GM18502 (cell line): ENCODE data around the gene CRYL1.

Experiments
- ATAC-seq: cut with Tn5 transposase; IDR thresholded peaks from one replicate; pipeline ENCODE4 v1.9.1; 2021; ENCODE audit warnings: mild to moderate bottlenecking; ENCODE audit not compliant: unreplicated experiment, poor library complexity

The CRYL1 gene

GRCh38 chr13:20534038-20534608 is 8.5 kb upstream of the CRYL1 start:
- ATAC-seq, result no peak

GRCh38 chr13:20528452-20528851 is 2.8 kb upstream of the CRYL1 start:
- no peak for ATAC-seq

GRCh38 chr13:20526664-20527063 is 1.0 kb upstream of the CRYL1 start:
- no peak for ATAC-seq

- peak; percentile 18 for ATAC-seq
These were observed 485 bp downstream of the CRYL1 start for GRCh38 chr13:20525144-20525600.

- ATAC-seq, result no peak
These were observed 4.1 kb downstream of the CRYL1 start for GRCh38 chr13:20521364-20522115.

DNA sequence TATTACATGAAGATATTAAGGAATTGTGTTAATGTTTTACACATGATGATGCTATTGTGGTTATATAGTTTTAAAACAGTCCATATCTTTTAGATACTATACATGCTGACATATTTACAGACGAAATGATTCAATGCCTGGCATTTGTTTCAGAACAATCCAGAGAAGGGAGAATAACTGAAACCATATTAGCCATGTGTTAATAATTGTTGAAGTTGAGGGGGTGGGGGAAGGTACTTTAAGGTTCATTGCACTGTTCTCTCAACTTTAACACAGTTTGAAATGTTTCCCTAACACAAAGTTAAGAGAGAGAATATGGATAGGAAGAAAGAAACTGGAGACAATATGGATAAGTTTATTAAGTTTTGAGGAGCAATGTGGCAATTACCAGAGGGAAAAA is 5.8 kb downstream of the CRYL1 start:
- no peak for ATAC-seq

DNA sequence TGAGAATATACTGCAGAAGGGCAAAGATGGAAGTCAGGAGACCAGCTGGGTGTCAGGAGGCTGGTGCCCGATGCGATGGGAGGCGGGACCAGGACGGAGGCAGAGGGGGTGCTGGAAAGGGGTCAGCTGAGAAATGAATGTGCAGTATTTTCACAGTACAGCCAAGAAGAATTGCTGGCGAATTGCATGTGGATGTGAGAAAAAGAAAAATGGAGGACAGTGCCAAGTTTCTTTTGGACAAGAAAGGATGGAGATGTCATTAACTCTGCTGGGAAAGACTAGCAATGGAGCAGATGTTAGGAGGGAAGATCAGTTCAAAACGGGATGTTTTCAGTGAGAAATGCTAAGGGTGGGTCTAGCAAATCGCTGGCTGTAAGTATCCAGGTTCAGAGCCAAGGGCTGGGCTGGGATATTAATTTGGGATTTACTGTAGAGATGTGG is 7.0 kb downstream of the CRYL1 start:
- ATAC-seq, result no peak

DNA sequence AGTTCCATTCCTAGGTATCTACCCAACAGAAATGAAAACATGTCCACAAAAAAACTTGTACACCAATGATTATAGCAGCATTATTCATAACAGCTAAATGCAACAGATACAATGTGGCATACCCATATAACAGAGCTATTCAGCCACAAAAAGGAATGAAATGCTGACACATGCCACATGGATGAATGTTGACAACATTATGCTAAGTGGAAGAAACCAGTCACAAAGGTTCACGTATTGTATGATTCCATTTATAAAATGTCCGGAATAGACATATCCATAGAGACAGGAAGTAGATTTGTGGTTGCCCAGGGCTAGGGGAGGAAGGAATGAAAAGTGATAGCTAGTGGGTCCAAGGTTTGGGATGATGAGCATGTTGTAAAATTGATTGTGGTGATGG is 10.8 kb downstream of the CRYL1 start:
- no peak for ATAC-seq

- no peak for ATAC-seq
These were observed 12.1 kb downstream of the CRYL1 start for GRCh38 chr13:20513466-20513995.

DNA sequence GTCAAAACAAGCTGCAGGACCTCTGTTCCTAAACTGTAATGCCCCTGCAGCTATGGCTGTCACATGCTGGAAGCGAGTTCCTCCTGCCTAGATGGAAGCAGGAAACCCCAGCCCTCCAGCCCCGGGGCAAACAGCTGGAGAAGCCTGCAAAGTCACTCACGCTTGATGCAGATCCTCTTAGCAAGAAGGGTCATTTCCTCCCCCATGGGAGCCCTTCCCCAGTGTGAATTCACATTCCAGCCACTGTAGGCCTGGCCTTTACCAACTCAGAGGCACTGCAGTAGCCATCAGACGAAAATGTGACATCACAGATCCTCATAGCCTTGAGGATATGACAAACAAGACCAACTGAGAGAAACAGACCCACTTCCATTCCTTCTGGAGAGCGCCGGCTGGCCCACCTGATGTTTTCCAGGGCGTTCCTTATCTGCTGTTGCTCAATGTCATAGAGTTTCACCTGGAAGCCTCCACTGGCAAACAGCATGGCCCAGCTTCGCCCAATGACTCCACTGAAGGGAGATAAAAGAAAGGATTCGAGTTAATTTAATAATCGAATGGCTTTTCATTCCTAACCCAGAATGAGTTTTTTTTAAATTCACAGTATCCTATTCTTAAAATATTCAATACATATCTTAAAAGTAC is 13.5 kb downstream of the CRYL1 start:
- ATAC-seq, result no peak

GRCh38 chr13:20506696-20507095 is 19.0 kb downstream of the CRYL1 start:
- ATAC-seq, result no peak

- no peak for ATAC-seq
These were observed 20.0 kb downstream of the CRYL1 start for GRCh38 chr13:20505405-20506366.

- no peak for ATAC-seq
These were observed 22.3 kb downstream of the CRYL1 start for GRCh38 chr13:20503088-20504083.

GRCh38 chr13:20501592-20501991 is 24.1 kb downstream of the CRYL1 start:
- no peak for ATAC-seq

DNA sequence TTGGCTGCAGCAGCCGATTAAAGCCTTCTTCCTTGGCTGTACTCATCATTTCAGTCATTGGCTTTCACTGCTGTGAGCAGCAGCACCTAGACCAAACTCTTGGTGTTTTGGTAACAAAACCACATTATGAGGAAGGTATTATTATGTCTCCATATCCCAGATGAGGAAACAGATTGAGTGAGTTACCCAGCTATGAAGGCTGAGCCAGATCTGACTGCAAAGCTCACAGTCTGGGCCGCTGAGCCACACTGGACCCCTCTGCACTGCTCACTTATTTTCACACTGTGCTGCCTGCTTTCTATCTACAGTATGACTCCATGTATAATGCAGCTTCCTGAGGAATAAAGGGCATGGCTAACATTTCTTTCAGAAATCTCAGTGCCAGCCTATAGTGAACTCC is 24.5 kb downstream of the CRYL1 start:
- ATAC-seq, result no peak

GRCh38 chr13:20499986-20500385 is 25.7 kb downstream of the CRYL1 start:
- ATAC-seq, result no peak

DNA sequence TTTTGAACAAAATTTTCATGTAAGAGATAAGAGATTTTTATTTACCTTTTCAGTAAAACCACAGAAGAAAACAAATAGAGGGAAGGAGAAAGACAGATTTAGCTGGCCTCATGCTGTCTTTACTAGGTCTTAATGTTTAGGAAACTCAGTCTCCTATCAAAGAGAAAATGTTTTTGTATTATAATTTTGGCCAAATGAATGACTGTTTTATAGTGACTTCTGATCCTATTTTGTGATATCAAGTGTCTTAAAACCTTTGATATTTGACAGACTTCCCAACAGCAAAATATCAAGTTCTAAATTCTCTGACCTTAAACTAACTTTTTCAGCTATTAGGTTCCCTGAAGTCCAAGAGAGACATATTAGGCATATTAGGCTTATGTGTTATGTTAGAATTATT is 27.0 kb downstream of the CRYL1 start:
- ATAC-seq, result no peak

- no peak for ATAC-seq
These were observed 27.5 kb downstream of the CRYL1 start for GRCh38 chr13:20498129-20498528.
